ENCODE measurements around the gene TSPY2. TPM values are rescaled to one million over a fixed set of nuclear protein-coding genes. Genes with fewer than 3 reads are reported as not detected.
"Not testable (repeated sequence)": the region's sequence is repeated elsewhere in the genome, so short reads cannot be mapped to it uniquely, and the experiment has no call there.

The TSPY2 gene
- not detected in 2 replicates for total RNA-seq (2014; rRNA removed; shearing (Covaris generic))
- polyA plus RNA-seq (2015; cell fraction: cytosol; rRNA removed), result not detected in 2 replicates
- not detected in 2 replicates for polyA plus RNA-seq (2015; cell fraction: nucleus; rRNA removed)

GRCh38 chrY:6245923-6246322, at the start of gene TSPY2:
TSPY2 (plus strand) TSS chrY:6246223; CDS start chrY:6246269, 46 bp downstream.
- not testable (repeated sequence) for DNase-seq (ENCODE audit: low read depth)

GRCh38 chrY:6209565-6209964, 36.5 kb upstream of the TSPY2 start:
- DNase-seq (ENCODE audit: low read depth), result not testable (repeated sequence)

GRCh38 chrY:6217045-6217444, 29.0 kb upstream of the TSPY2 start:
- DNase-seq (ENCODE audit: low read depth), result not testable (repeated sequence)

GRCh38 chrY:6269839-6270238, 23.8 kb downstream of the TSPY2 start:
- not testable (repeated sequence) for DNase-seq (ENCODE audit: low read depth)
